ENCODE data around the gene ARHGAP42. TPM values are rescaled to one million over a fixed set of nuclear protein-coding genes. Genes with fewer than 3 reads are reported as not detected.
"Not testable (repeated sequence)": the region's sequence is repeated elsewhere in the genome, so short reads cannot be mapped to it uniquely, and the experiment has no call there.

Gene ARHGAP42
- total and polyA plus RNA-seq, 4 donors: 3.8 to 17.2 (median 12.0) TPM

DNA sequence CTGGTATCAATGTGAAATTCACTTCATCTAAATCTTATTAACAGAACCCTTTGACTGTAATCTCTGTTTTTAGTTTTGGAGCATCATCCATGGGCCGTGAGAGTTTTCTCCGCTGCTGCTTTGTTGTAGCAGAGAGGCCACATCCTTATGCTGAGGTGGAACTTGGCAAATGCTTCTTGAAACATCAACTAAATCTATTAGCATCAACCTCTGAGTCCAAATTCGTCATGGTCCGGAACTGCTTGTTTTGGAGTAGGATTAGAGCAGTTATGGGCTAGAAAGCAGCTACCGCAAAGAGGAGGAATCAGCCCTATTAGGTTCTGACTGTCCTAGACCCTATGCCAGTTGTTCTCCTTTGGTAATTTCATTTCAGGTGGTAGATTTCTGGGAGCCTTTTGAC is 324.8 kb downstream of the ARHGAP42 start:
- H3K36me3 ChIP-seq (ENCODE audit: control insufficient read depth in 4 of 4, insufficient read depth in 3 of 4, low read depth in 1 of 4, low read length in 3 of 4): no peaks in the 10 kb centered on the region

GRCh38 chr11:101013702-101014101 is 326.6 kb downstream of the ARHGAP42 start:
- not testable (repeated sequence) for H3K36me3 ChIP-seq (ENCODE audit: control insufficient read depth in 4 of 4, insufficient read depth in 3 of 4, low read depth in 1 of 4, low read length in 3 of 4); H3K4me1 ChIP-seq (ENCODE audit: control insufficient read depth in 4 of 4, insufficient read depth in 4 of 4, low read length in 3 of 4); H3K9me3 ChIP-seq (ENCODE audit: control insufficient read depth in 4 of 4, low read length in 3 of 4); H3K27me3 ChIP-seq (ENCODE audit: control insufficient read depth in 4 of 4, insufficient read depth in 4 of 4, low read length in 3 of 4); H3K27ac ChIP-seq (ENCODE audit: low read depth in 1 of 2, low read length in 2 of 2); DNase-seq (ENCODE audit: low spot score); H3K9ac ChIP-seq (ENCODE audit: low read depth in 1 of 2, low read length in 2 of 2); H3K4me3 ChIP-seq (ENCODE audit: low read depth in 1 of 3, low read length in 3 of 3)

More for the DNA sequence above, 324.8 kb downstream of the ARHGAP42 start:
- TF ChIP-seq FOXA2 (IDR thresholded peaks at IDR 0.05) (no peak), JUND (IDR thresholded peaks at IDR 0.05) (no peak), FOXA1 (IDR thresholded peaks at IDR 0.05) (no peak), HNF4A (conservative IDR thresholded peaks at IDR 0.05) (no peak), YY1 (IDR thresholded peaks at IDR 0.05) (no peak), HNF4G (IDR thresholded peaks at IDR 0.05) (no peak), RAD21 (IDR thresholded peaks at IDR 0.05) (no peak), GABPA (IDR thresholded peaks at IDR 0.05 in 1 of 2, conservative IDR thresholded peaks at IDR 0.05 in 1 of 2) (no peak)
- TF ChIP-seq, protein P1, sequence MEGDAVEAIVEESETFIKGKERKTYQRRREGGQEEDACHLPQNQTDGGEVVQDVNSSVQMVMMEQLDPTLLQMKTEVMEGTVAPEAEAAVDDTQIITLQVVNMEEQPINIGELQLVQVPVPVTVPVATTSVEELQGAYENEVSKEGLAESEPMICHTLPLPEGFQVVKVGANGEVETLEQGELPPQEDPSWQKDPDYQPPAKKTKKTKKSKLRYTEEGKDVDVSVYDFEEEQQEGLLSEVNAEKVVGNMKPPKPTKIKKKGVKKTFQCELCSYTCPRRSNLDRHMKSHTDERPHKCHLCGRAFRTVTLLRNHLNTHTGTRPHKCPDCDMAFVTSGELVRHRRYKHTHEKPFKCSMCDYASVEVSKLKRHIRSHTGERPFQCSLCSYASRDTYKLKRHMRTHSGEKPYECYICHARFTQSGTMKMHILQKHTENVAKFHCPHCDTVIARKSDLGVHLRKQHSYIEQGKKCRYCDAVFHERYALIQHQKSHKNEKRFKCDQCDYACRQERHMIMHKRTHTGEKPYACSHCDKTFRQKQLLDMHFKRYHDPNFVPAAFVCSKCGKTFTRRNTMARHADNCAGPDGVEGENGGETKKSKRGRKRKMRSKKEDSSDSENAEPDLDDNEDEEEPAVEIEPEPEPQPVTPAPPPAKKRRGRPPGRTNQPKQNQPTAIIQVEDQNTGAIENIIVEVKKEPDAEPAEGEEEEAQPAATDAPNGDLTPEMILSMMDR (IDR thresholded peaks at IDR 0.05; ENCODE audit: low read depth, low read length, missing input control): no peak
- TF ChIP-seq, protein P2, sequence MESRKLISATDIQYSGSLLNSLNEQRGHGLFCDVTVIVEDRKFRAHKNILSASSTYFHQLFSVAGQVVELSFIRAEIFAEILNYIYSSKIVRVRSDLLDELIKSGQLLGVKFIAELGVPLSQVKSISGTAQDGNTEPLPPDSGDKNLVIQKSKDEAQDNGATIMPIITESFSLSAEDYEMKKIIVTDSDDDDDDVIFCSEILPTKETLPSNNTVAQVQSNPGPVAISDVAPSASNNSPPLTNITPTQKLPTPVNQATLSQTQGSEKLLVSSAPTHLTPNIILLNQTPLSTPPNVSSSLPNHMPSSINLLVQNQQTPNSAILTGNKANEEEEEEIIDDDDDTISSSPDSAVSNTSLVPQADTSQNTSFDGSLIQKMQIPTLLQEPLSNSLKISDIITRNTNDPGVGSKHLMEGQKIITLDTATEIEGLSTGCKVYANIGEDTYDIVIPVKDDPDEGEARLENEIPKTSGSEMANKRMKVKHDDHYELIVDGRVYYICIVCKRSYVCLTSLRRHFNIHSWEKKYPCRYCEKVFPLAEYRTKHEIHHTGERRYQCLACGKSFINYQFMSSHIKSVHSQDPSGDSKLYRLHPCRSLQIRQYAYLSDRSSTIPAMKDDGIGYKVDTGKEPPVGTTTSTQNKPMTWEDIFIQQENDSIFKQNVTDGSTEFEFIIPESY (IDR thresholded peaks at IDR 0.05): no peak
- TF ChIP-seq, protein P3, sequence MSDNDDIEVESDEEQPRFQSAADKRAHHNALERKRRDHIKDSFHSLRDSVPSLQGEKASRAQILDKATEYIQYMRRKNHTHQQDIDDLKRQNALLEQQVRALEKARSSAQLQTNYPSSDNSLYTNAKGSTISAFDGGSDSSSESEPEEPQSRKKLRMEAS (IDR thresholded peaks at IDR 0.05): no peak
- Histone ChIP-seq H3K4me1 (ENCODE audit: control insufficient read depth in 4 of 4, insufficient read depth in 4 of 4, low read length in 3 of 4) (peaks cover 0 to 3% (median 0%) of the 10 kb centered on the region in 4 donors), H3K9ac (ENCODE audit: low read depth in 1 of 2, low read length in 2 of 2) (no peak overlapping the region), H3K4me3 (ENCODE audit: low read depth in 1 of 3, low read length in 3 of 3) (no peak overlapping the region), H3K27ac (ENCODE audit: low read depth in 1 of 2, low read length in 2 of 2) (no peak overlapping the region), H3K9me3 (ENCODE audit: control insufficient read depth in 4 of 4, low read length in 3 of 4) (peaks cover 0 to 1% (median 0%) of the 10 kb centered on the region in 4 donors), H3K27me3 (ENCODE audit: control insufficient read depth in 4 of 4, insufficient read depth in 4 of 4, low read length in 3 of 4) (no peaks in the 10 kb centered on the region)
- WGBS: 82% methylated on average over 5 of the region's 5 CpGs
- no peak for DNase-seq (ENCODE audit: low spot score)

DNA sequence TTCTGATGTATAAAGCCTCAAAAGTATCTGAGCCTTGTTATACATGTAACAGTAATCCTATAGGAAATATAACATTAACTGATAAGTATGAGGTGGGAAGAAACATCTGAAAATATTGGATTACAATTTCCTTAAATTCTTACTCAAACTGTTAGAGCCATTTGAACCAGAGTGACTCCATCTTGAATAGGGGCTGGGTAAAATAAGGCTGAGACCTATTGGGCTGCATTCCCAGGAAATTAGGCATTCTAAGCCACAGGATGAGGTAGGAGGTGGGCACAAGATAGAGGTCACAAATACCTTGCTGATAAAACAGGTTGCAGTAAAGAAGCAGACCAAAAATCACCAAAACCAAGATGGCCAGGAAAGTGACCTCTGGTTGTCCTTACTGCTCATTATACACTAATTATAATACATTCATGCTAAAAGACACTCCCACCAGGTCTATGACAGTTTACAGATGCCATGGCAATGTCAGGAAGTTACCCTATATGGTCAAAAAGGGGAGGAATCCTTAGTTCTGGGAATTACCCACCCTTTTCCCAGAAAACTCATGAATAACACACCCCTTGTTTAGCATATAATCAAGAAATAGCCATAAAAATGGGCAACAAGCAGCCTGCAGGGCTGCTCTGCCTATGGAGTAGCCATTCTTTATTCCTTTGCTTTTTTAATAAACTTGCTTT is 327.7 kb downstream of the ARHGAP42 start:
- Histone ChIP-seq H3K36me3 (ENCODE audit: control insufficient read depth in 4 of 4, insufficient read depth in 3 of 4, low read depth in 1 of 4, low read length in 3 of 4) (no peaks in the 10 kb centered on the region), H3K27ac (ENCODE audit: low read depth in 1 of 2, low read length in 2 of 2) (no peak overlapping the region), H3K4me3 (ENCODE audit: low read depth in 1 of 3, low read length in 3 of 3) (no peak overlapping the region), H3K4me1 (ENCODE audit: control insufficient read depth in 4 of 4, insufficient read depth in 4 of 4, low read length in 3 of 4) (peaks cover 0 to 3% (median under 1%) of the 10 kb centered on the region in 4 donors), H3K9me3 (ENCODE audit: control insufficient read depth in 4 of 4, low read length in 3 of 4) (no peaks in the 10 kb centered on the region), H3K9ac (ENCODE audit: low read depth in 1 of 2, low read length in 2 of 2) (no peak overlapping the region), H3K27me3 (ENCODE audit: control insufficient read depth in 4 of 4, insufficient read depth in 4 of 4, low read length in 3 of 4) (peaks cover 0 to 2% (median under 1%) of the 10 kb centered on the region in 4 donors)
- DNase-seq (ENCODE audit: low spot score): no peak
- TF ChIP-seq, protein P4, sequence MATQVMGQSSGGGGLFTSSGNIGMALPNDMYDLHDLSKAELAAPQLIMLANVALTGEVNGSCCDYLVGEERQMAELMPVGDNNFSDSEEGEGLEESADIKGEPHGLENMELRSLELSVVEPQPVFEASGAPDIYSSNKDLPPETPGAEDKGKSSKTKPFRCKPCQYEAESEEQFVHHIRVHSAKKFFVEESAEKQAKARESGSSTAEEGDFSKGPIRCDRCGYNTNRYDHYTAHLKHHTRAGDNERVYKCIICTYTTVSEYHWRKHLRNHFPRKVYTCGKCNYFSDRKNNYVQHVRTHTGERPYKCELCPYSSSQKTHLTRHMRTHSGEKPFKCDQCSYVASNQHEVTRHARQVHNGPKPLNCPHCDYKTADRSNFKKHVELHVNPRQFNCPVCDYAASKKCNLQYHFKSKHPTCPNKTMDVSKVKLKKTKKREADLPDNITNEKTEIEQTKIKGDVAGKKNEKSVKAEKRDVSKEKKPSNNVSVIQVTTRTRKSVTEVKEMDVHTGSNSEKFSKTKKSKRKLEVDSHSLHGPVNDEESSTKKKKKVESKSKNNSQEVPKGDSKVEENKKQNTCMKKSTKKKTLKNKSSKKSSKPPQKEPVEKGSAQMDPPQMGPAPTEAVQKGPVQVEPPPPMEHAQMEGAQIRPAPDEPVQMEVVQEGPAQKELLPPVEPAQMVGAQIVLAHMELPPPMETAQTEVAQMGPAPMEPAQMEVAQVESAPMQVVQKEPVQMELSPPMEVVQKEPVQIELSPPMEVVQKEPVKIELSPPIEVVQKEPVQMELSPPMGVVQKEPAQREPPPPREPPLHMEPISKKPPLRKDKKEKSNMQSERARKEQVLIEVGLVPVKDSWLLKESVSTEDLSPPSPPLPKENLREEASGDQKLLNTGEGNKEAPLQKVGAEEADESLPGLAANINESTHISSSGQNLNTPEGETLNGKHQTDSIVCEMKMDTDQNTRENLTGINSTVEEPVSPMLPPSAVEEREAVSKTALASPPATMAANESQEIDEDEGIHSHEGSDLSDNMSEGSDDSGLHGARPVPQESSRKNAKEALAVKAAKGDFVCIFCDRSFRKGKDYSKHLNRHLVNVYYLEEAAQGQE (IDR thresholded peaks at IDR 0.05): no peak
- no peak for TF ChIP-seq SP1 (IDR thresholded peaks at IDR 0.05)
- TF ChIP-seq, protein P1 (IDR thresholded peaks at IDR 0.05; ENCODE audit: low read depth, low read length, missing input control): no peak

Data from liver (tissue), 9 donors.